K562 (cell line): ENCODE data around the gene PFKP. TPM values are rescaled to one million over a fixed set of nuclear protein-coding genes. Genes with fewer than 3 reads are reported as not detected.

Source experiments
- ATAC-seq: fragments of 200-7000 bp; cut with Tn5 transposase; 3 replicates; pipeline ENCODE4 v1.9.1; 2020; ENCODE audit warnings: moderate library complexity
- BruUV-seq: library from RNA; stranded (reverse); fragments of 400-500 nt; replicated peaks from 2 replicates; lab custom pipeline; 2021; lab: Mats Ljungman, UMichigan
- CTCF ChIA-PET: fragments of 300-600 bp; formaldehyde crosslinking; extraction: SDS; loops from one replicate; lab custom pipeline; 2021; ENCODE audit warnings: low intra/inter-chr PET ratio; lab: Yijun Ruan, JAX
- POLR2A ChIA-PET: fragments of 300-600, 350-650 bp; sonication (Branson Sonifier 250); formaldehyde crosslinking; extraction: SDS; loops from one replicate; lab custom pipeline; 2021; ENCODE audit warnings: antibody characterized with exemption, inconsistent platforms; lab: Yijun Ruan, JAX
- DNase-seq, 4 experiments: peaks; one replicate each; pipeline versions ENCODE4 v3.0.0 to v3.0.0-alpha.2; 2011 to 2018; ENCODE audit warnings: low spot score in 3 of 4, mixed read lengths in 3 of 4; ENCODE audit errors: extremely low read depth in 1 of 4
- FAIRE-seq: peaks from 2 replicates; lab custom pipeline; 2011; peaks lifted over from hg19 to GRCh38; lab: Jason Lieb, UNC
- H2AFZ ChIP-seq: 2 replicates; pipeline ENCODE4 v1.6.0; 2011; ENCODE audit warnings: low read depth, low read length, control low read depth, inconsistent platforms
- H3K27ac ChIP-seq: fragments of 200-600 bp; 3 replicates; pipeline ENCODE4 v1.8.0; 2011; ENCODE audit warnings: low read depth, mild to moderate bottlenecking, control low read depth, inconsistent platforms, low read length, moderate library complexity, mixed read lengths; ENCODE audit errors: extremely low read depth
- H3K27me3 ChIP-seq, 2 experiments: fragments of 300-600 bp in 1 of 2; 2 replicates in 1 of 2; 3 replicates in 1 of 2; pipeline versions ENCODE4 v1.6.0 to v1.8.0; 2011; ENCODE audit warnings: inconsistent platforms in 2 of 2, low read length in 2 of 2, mild to moderate bottlenecking in 1 of 2, mixed read lengths in 1 of 2, moderate library complexity in 1 of 2; ENCODE audit not compliant: control insufficient read depth in 2 of 2, insufficient read depth in 2 of 2
- H3K36me3 ChIP-seq: fragments of 300-600 bp; 3 replicates; pipeline ENCODE4 v1.8.0; 2011; ENCODE audit warnings: mild to moderate bottlenecking, low read length, inconsistent platforms; ENCODE audit not compliant: control insufficient read depth, insufficient read depth
- H3K4me1 ChIP-seq, 2 experiments: fragments of 200-600 bp in 1 of 2; replicated peaks in 1 of 2; 2 replicates in 1 of 2; 3 replicates in 1 of 2; pipeline versions ENCODE4 v1.5.1 to v1.8.0; 2011; ENCODE audit warnings: inconsistent platforms in 2 of 2, low read length in 2 of 2, mild to moderate bottlenecking in 1 of 2, mixed read lengths in 1 of 2, moderate library complexity in 1 of 2; ENCODE audit not compliant: control insufficient read depth in 2 of 2, insufficient read depth in 2 of 2
- H3K4me2 ChIP-seq: 2 replicates; pipeline ENCODE4 v1.6.1; 2011; ENCODE audit warnings: low read length, control low read depth, inconsistent platforms, mixed read lengths; ENCODE audit not compliant: insufficient read depth
- H3K4me3 ChIP-seq: fragments of 200-600 bp; sonication (generic), shearing (Covaris generic); 2 replicates; pipeline ENCODE4 v1.5.1; 2016; ENCODE audit warnings: control low read depth, inconsistent platforms
- H3K79me2 ChIP-seq: fragments of 200-600 bp; 3 replicates; pipeline ENCODE4 v1.8.0; 2011; ENCODE audit warnings: low read length, inconsistent platforms; ENCODE audit not compliant: control insufficient read depth, insufficient read depth
- H3K9ac ChIP-seq, 2 experiments: 2 replicates each; pipeline versions ENCODE4 v1.6.0 to v1.6.1; 2011; ENCODE audit warnings: low read depth in 2 of 2, low read length in 2 of 2, control low read depth in 1 of 2, inconsistent platforms in 1 of 2, mild to moderate bottlenecking in 1 of 2, mixed read lengths in 1 of 2; ENCODE audit not compliant: insufficient read depth in 1 of 2
- H3K9me1 ChIP-seq: one replicate; pipeline ENCODE4 v1.6.0; 2011; ENCODE audit warnings: inconsistent platforms, mild to moderate bottlenecking, low read length, moderate library complexity; ENCODE audit not compliant: control insufficient read depth, insufficient read depth
- H3K9me3 ChIP-seq: replicated peaks from 2 replicates; pipeline ENCODE4 v1.5.1; 2011; ENCODE audit warnings: low read depth, low read length, inconsistent platforms; ENCODE audit not compliant: control insufficient read depth, insufficient read depth
- H4K20me1 ChIP-seq: replicated peaks from 2 replicates; pipeline ENCODE4 v1.6.1; 2011; ENCODE audit warnings: low read length, inconsistent platforms, mixed read lengths; ENCODE audit not compliant: control insufficient read depth, insufficient read depth
- BRF2 ChIP-seq: IDR thresholded peaks from 3 replicates; pipeline ENCODE4 v1.6.1; 2011; ENCODE audit warnings: borderline replicate concordance, mild to moderate bottlenecking; ENCODE audit not compliant: insufficient read length, insufficient read depth
- E2F6 ChIP-seq, 2 experiments: IDR thresholded peaks; 2 replicates each; pipeline ENCODE4 v1.6.1; 2011; ENCODE audit warnings: borderline replicate concordance in 1 of 2, control low read depth in 1 of 2, low read depth in 1 of 2, low read length in 1 of 2, mild to moderate bottlenecking in 1 of 2, mixed read lengths in 1 of 2, moderate library complexity in 1 of 2; ENCODE audit not compliant: insufficient read depth in 1 of 2, insufficient read length in 1 of 2, poor library complexity in 1 of 2, severe bottlenecking in 1 of 2; ENCODE audit errors: extremely low read depth in 1 of 2
- MLLT1 ChIP-seq, 2 experiments: fragments of 450-650 bp; IDR thresholded peaks; 2 replicates each; pipeline ENCODE4 v1.6.1; 2016
- TCFL5 ChIP-seq: fragments of 250-450 bp; sonication (Bioruptor Pico); conservative IDR thresholded peaks from 2 replicates; pipeline ENCODE4 v1.6.1; 2021; ENCODE audit warnings: mild to moderate bottlenecking, moderate library complexity, matching md5 sums
- ZFP30 ChIP-seq: fragments of 250-450 bp; sonication (Bioruptor Pico); IDR thresholded peaks from 2 replicates; pipeline ENCODE4 v1.8.0; 2022; ENCODE audit warnings: moderate library complexity, mild to moderate bottlenecking, inconsistent platforms, borderline replicate concordance
- ZNF232 ChIP-seq: sonication (generic); formaldehyde crosslinking; IDR thresholded peaks from 2 replicates; pipeline ENCODE4 v1.8.0; 2022; ENCODE audit warnings: mild to moderate bottlenecking, missing genetic modification reagents
- WGBS: fragments of 100-300 bp; shearing (Covaris generic); methylation state at CpG from one replicate; pipeline ENCODE4 v1.1.6; 2016; ENCODE audit warnings: low coverage, mixed read lengths; ENCODE audit not compliant: insufficient coverage; ENCODE audit errors: missing lambda C conversion rate; 5-methylcytosine and 5-hydroxymethylcytosine counted together
- in situ Hi-C: fragments of 300-500 bp; cut with MboI; formaldehyde crosslinking; loops from 4 replicates; pipeline ENCODE4 v1.15.0; 2018; ENCODE audit warnings: inconsistent platforms, mixed read lengths
- intact Hi-C: fragments of 100-400 bp; cut with micrococcal nuclease; formaldehyde crosslinking; loops from 2 replicates; pipeline ENCODE4 v1.14.2; 2022
- polyA plus RNA-seq, 8 experiments: library from polyadenylated mRNA; depleted of rRNA in 4 of 8; stranded (reverse) in 5 of 8; unstranded in 3 of 8; fragments of >200 nt; fragmentation: Nextera tagmentation in 2 of 8; fragmentation: Illumina TruSeq in 1 of 8; extraction: Ambion mirVana in 2 of 8; extraction: Trizol in 1 of 8; gene quantifications; 2 replicates each; pipeline versions ENCODE4 v1.2.1 to v1.2.3, GENCODE V29; 2011 to 2014; ENCODE audit warnings: inconsistent platforms in 1 of 8, missing spikeins in 1 of 8
- total RNA-seq, 7 experiments: library from RNA; depleted of rRNA in 6 of 7; stranded (reverse); fragments of >200 nt in 6 of 7; fragmentation: Illumina TruSeq in 2 of 7; extraction: Trizol in 2 of 7; gene quantifications; 2 replicates each; pipeline versions ENCODE4 v1.2.1 to v1.2.3, GENCODE V29; 2011 to 2021; ENCODE audit warnings: low replicate concordance in 1 of 7

Gene PFKP
- total and polyA plus RNA-seq, 9 of the 15 experiments (the other 6 are each of a cell fraction or from before 2014, with no cell fraction given), result 23.5 to 116 (median 62.1) TPM

- no peak overlapping the region for H3K9ac ChIP-seq
- intact Hi-C loops, result no loop called here
- FAIRE-seq, result no peak
- CTCF ChIA-PET, result no interaction called here
- no peaks in the 10 kb centered on the region for H3K9me1 ChIP-seq
- 0% methylated on average over 3 of the region's 3 CpGs for WGBS
- no peak for TF ChIP-seq ZFP30 (CRISPR knock-in tag)
- TF ChIP-seq ZNF232 (CRISPR knock-in tag), result no peak
- TF ChIP-seq E2F6 (IDR thresholded peaks at IDR 0.05; ENCODE audit: borderline replicate concordance in 1 of 2, extremely low read depth in 1 of 2, insufficient read depth in 1 of 2, insufficient read length in 1 of 2, low read depth in 1 of 2, low read length in 1 of 2, poor library complexity in 1 of 2, severe bottlenecking in 1 of 2), result no peak
- no peak for TF ChIP-seq MLLT1 (IDR thresholded peaks at IDR 0.05)
- no peak for TF ChIP-seq TCFL5
- TF ChIP-seq BRF2, result no peak
- no peaks in the 10 kb centered on the region for H3K79me2 ChIP-seq
- no peaks in the 10 kb centered on the region for H4K20me1 ChIP-seq
- no peak overlapping the region for H3K4me2 ChIP-seq
- no peak overlapping the region for H3K27ac ChIP-seq
- in situ Hi-C loops, result no loop called here
- no peaks in the 10 kb centered on the region for H3K4me1 ChIP-seq
- no peaks in the 10 kb centered on the region for H3K36me3 ChIP-seq
- DNase-seq, result no peak
- BruUV-seq, result no TSS peak
- no peaks in the 10 kb centered on the region for H3K9me3 ChIP-seq
- H3K27me3 ChIP-seq, result peaks cover 43 to 54% of the 10 kb centered on the region in 2 experiments
- no peak overlapping the region for H3K4me3 ChIP-seq
- no peak for ATAC-seq
- H2AFZ ChIP-seq, result no peak overlapping the region
- POLR2A ChIA-PET, result no interaction called here
Observed at GRCh38 chr10:3022027-3022426, 45.3 kb upstream of the PFKP start.
